Epithelial cell of esophagus (primary cell): Measurements from ENCODE around the gene HOXC6.

ENCODE experiments used
- DNase-seq: peaks from one replicate; pipeline ENCODE4 v3.0.0; 2010; ENCODE audit warnings: low read depth
- H3K4me3 ChIP-seq: 2 replicates; pipeline ENCODE4 v1.5.1; 2011; ENCODE audit warnings: mild to moderate bottlenecking, low read length, control low read depth
- CTCF ChIP-seq: IDR thresholded peaks from 2 replicates; pipeline ENCODE4 v1.5.1; 2011; ENCODE audit warnings: low read depth, mild to moderate bottlenecking, low read length, control low read depth, inconsistent platforms; ENCODE audit not compliant: insufficient read depth; ENCODE audit errors: missing control alignments

HOXC6 gene

GRCh38 chr12:54022960-54023884 lies 5.0 kb upstream of the HOXC6 start:
- DNase-seq: no peak
- TF ChIP-seq CTCF: no peak
- H3K4me3 ChIP-seq: no peak overlapping the region

GRCh38 chr12:54024127-54024526 lies 4.1 kb upstream of the HOXC6 start:
- H3K4me3 ChIP-seq: no peak overlapping the region
- no peak for TF ChIP-seq CTCF
- no peak for DNase-seq

- no peak for DNase-seq
- TF ChIP-seq CTCF: no peak
- no peak overlapping the region for H3K4me3 ChIP-seq
These were observed 3.5 kb upstream of the HOXC6 start for GRCh38 chr12:54024581-54025305.

GRCh38 chr12:54025499-54026405 lies 2.5 kb upstream of the HOXC6 start:
- no peak for DNase-seq
- H3K4me3 ChIP-seq: no peak overlapping the region

GRCh38 chr12:54026640-54027441 lies 1.4 kb upstream of the HOXC6 start:
- no peak for TF ChIP-seq CTCF
- no peak for DNase-seq
- H3K4me3 ChIP-seq: no peak overlapping the region

More at GRCh38 chr12:54025499-54026405, 2.5 kb upstream of the HOXC6 start:
- TF ChIP-seq CTCF: no peak

- no peak for TF ChIP-seq CTCF
- no peak overlapping the region for H3K4me3 ChIP-seq
- DNase-seq: no peak
These were observed 826 bp upstream of the HOXC6 start for GRCh38 chr12:54027442-54027786.
